Caco-2 (cell line): ENCODE data around the gene PNLIPRP2. TPM values are rescaled to one million over a fixed set of nuclear protein-coding genes. Genes with fewer than 3 reads are reported as not detected.

ENCODE experiments used
- BruUV-seq: library from RNA; stranded (reverse); fragments of 400-500 nt; replicated peaks from 2 replicates; lab custom pipeline; 2021; lab: Mats Ljungman, UMichigan
- CTCF ChIA-PET: fragments of 300-600 bp; sonication (Branson Sonifier 250); formaldehyde crosslinking; loops from one replicate; lab custom pipeline; 2022; ENCODE audit warnings: antibody characterized with exemption; lab: Charles Lee
- POLR2A ChIA-PET: fragments of 300-600 bp; sonication (Branson Sonifier 250); formaldehyde crosslinking; loops from one replicate; lab custom pipeline; 2022; ENCODE audit warnings: antibody characterized with exemption; lab: Charles Lee
- DNase-seq, 2 experiments: peaks; one replicate each; pipeline versions ENCODE4 v3.0.0 to v3.0.0-alpha.2; 2020 to 2022
- H3K27me3 ChIP-seq: replicated peaks from 2 replicates; pipeline ENCODE4 v1.6.0; 2011; ENCODE audit warnings: low read length; ENCODE audit not compliant: control insufficient read depth, insufficient read depth
- H3K36me3 ChIP-seq: 2 replicates; pipeline ENCODE4 v1.5.1; 2011; ENCODE audit warnings: low read length; ENCODE audit not compliant: control insufficient read depth, insufficient read depth
- H3K4me1 ChIP-seq: fragments of 250-450 bp; sonication (Bioruptor Pico); 2 replicates; pipeline ENCODE4 v1.5.1; 2020; ENCODE audit warnings: mild to moderate bottlenecking
- H3K4me3 ChIP-seq: 2 replicates; pipeline ENCODE4 v1.5.1; 2011; ENCODE audit warnings: low read depth, mild to moderate bottlenecking, control low read depth, low read length
- H3K9me3 ChIP-seq: fragments of 250-450 bp; sonication (Bioruptor Pico); 2 replicates; pipeline ENCODE4 v1.5.1; 2020; ENCODE audit warnings: mild to moderate bottlenecking, moderate library complexity
- H3K27ac Mint-ChIP-seq: one replicate; pipeline ENCODE4 v1.8.0; 2022; ENCODE audit warnings: mixed read lengths; ENCODE audit not compliant: unreplicated experiment
- H3K27me3 Mint-ChIP-seq: one replicate; pipeline ENCODE4 v1.8.0; 2022; ENCODE audit warnings: mixed read lengths; ENCODE audit not compliant: insufficient read depth, unreplicated experiment
- H3K36me3 Mint-ChIP-seq: one replicate; pipeline ENCODE4 v1.8.0; 2022; ENCODE audit warnings: mild to moderate bottlenecking, mixed read lengths; ENCODE audit not compliant: insufficient read depth, unreplicated experiment
- H3K4me1 Mint-ChIP-seq: one replicate; pipeline ENCODE4 v1.8.0; 2022; ENCODE audit warnings: low read depth, mixed read lengths; ENCODE audit not compliant: unreplicated experiment
- H3K4me3 Mint-ChIP-seq: one replicate; pipeline ENCODE4 v1.8.0; 2022; ENCODE audit warnings: mild to moderate bottlenecking, moderate library complexity, mixed read lengths; ENCODE audit not compliant: unreplicated experiment
- H3K9me3 Mint-ChIP-seq: one replicate; pipeline ENCODE4 v1.8.0; 2022; ENCODE audit warnings: mixed read lengths; ENCODE audit not compliant: unreplicated experiment
- intact Hi-C: fragments of 100-400 bp; cut with micrococcal nuclease; formaldehyde crosslinking; loops from one replicate; pipeline ENCODE4 v1.10.0; 2022; ENCODE audit not compliant: unreplicated experiment
- total RNA-seq: library from RNA; stranded (reverse); gene quantifications from 2 replicates; pipeline ENCODE4 v1.2.3, GENCODE V29; 2022
- TF ChIP-seq, protein P1 (sequence below), 2 experiments: fragments of 200-600 bp in 1 of 2; IDR thresholded peaks; 1 replicate in 1 of 2; 2 replicates in 1 of 2; pipeline versions ENCODE4 v1.5.1 to v1.8.0; 2011 to 2022; ENCODE audit warnings: antibody characterized with exemption in 1 of 2, control low read depth in 1 of 2, inconsistent platforms in 1 of 2, low read depth in 1 of 2, low read length in 1 of 2, mild to moderate bottlenecking in 1 of 2, moderate library complexity in 1 of 2; ENCODE audit not compliant: insufficient read depth in 1 of 2, severe bottlenecking in 1 of 2, unreplicated experiment in 1 of 2

Gene PNLIPRP2
- total RNA-seq, 1 experiment from 2014 or later = 1.00 TPM

DNA sequence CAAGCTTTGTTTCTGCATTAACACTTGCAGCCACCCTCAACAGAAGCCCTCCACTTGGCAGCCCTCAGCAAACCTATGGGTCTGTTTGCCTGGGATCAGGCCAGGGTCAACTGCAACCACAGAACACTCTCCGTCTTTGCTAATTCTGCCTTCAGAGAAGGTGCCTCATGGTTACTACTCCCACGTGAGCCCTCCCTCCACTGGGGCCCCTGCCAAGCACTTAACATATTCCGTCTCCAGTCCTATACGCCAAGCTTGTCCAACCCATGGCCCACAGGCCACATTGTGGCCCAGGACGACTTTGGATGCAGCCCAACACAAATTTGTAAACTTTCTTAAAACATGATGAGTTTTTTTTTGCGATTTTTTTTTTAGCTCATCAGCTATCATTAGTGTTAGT, 66.9 kb downstream of the PNLIPRP2 start:
- H3K4me1 Mint-ChIP-seq = no peaks in the 10 kb centered on the region
- BruUV-seq = no TSS peak
- no peak overlapping the region for H3K4me3 Mint-ChIP-seq
- no peaks in the 10 kb centered on the region for H3K27me3 ChIP-seq
- H3K9me3 Mint-ChIP-seq = no peaks in the 10 kb centered on the region
- no peaks in the 10 kb centered on the region; the same call in 1 of the 2 replicates for H3K36me3 ChIP-seq
- POLR2A ChIA-PET = no interaction called here
- H3K36me3 Mint-ChIP-seq = peaks cover 13% of the 10 kb centered on the region
- no peaks in the 10 kb centered on the region for H3K9me3 ChIP-seq
- intact Hi-C loops = no loop called here
- no peak overlapping the region for H3K4me3 ChIP-seq
- H3K4me1 ChIP-seq = no peaks in the 10 kb centered on the region
- no peak overlapping the region for H3K27ac Mint-ChIP-seq
- no peak for DNase-seq
- TF ChIP-seq, protein P1, sequence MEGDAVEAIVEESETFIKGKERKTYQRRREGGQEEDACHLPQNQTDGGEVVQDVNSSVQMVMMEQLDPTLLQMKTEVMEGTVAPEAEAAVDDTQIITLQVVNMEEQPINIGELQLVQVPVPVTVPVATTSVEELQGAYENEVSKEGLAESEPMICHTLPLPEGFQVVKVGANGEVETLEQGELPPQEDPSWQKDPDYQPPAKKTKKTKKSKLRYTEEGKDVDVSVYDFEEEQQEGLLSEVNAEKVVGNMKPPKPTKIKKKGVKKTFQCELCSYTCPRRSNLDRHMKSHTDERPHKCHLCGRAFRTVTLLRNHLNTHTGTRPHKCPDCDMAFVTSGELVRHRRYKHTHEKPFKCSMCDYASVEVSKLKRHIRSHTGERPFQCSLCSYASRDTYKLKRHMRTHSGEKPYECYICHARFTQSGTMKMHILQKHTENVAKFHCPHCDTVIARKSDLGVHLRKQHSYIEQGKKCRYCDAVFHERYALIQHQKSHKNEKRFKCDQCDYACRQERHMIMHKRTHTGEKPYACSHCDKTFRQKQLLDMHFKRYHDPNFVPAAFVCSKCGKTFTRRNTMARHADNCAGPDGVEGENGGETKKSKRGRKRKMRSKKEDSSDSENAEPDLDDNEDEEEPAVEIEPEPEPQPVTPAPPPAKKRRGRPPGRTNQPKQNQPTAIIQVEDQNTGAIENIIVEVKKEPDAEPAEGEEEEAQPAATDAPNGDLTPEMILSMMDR (IDR thresholded peaks at IDR 0.05; ENCODE audit: insufficient read depth in 1 of 2, low read depth in 1 of 2, low read length in 1 of 2, severe bottlenecking in 1 of 2, unreplicated experiment in 1 of 2) = no peak
- H3K27me3 Mint-ChIP-seq = no peaks in the 10 kb centered on the region
- CTCF ChIA-PET = no interaction called here

DNA sequence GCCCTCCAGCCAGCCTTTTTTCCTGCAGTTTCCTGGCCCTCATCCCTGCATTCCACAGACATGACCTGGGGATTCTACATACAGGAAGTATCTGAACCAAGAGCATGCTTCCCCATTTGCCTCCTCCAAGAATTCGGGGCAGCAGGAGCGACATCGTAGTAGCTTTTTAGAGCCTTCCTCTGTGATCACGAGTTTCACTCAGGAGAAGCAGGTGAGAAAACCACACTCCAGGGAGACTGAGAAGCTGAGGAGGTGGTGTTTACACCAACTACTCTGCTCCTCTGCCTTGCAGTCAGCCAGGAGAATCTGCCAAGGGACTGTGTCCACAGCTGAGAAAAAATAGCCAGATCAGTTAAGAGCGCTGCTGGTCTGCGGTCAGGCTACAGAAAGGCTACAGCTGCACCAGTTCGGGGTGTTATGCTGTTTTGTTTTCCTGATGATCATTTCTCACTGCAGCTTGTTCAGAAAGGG, 67.5 kb downstream of the PNLIPRP2 start:
- Mint-ChIP-seq H3K27ac (no peak overlapping the region), H3K4me3 (no peak overlapping the region), H3K9me3 (no peaks in the 10 kb centered on the region), H3K4me1 (no peaks in the 10 kb centered on the region), H3K27me3 (no peaks in the 10 kb centered on the region), H3K36me3 (peaks cover 8% of the 10 kb centered on the region)
- no TSS peak for BruUV-seq
- CTCF ChIA-PET = no interaction called here
- TF ChIP-seq, protein P1 (IDR thresholded peaks at IDR 0.05; ENCODE audit: insufficient read depth in 1 of 2, low read depth in 1 of 2, low read length in 1 of 2, severe bottlenecking in 1 of 2, unreplicated experiment in 1 of 2) = no peak
- H3K36me3 ChIP-seq = peaks cover 1% of the 10 kb centered on the region
- H3K9me3 ChIP-seq = no peaks in the 10 kb centered on the region
- no peaks in the 10 kb centered on the region for H3K27me3 ChIP-seq
- no peak overlapping the region for H3K4me3 ChIP-seq
- no peaks in the 10 kb centered on the region for H3K4me1 ChIP-seq
- DNase-seq = no peak
- intact Hi-C loops = no loop called here
- POLR2A ChIA-PET = no interaction called here

DNA sequence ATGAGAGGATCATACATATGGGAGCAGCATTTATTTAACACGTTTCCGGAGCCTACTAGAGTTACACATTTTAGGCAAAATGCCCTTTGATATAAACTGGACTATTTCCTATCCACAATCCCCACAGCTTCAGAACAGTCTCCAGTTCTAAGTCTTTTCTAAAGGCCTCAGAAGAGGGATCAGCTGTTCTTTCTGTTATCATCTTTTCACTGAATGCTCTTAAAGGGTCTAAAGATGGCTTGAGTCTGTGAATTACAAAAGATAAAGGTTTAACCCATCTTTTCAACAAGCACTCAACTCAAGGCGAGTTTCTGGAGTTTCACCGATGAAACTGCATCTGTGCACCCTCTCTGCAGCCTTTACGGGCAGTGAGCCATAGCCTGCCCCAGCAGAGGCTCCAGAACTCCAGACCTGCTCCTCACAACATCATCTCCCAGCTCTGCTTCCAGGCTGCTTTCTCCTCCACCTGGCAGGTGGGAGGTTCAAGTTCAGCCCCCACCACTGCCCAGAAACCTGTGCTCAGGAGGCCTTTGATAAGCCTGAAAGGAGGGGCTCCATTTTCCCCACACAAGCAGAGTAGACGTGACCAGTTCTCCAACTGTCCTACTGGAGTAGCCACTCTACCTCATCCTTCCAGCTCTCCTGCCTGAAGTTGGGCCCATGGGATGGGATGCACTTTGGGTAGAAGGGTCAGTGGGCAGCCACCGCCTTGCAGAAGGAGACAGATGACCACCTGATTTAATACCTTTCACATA, 68.2 kb downstream of the PNLIPRP2 start:
- 0 out of 2 replicates have a peak, but pooled peaks cover 4% of the 10 kb centered on the region for H3K4me1 ChIP-seq
- H3K9me3 Mint-ChIP-seq = no peaks in the 10 kb centered on the region
- no peaks in the 10 kb centered on the region for H3K4me1 Mint-ChIP-seq
- TF ChIP-seq, protein P1 (IDR thresholded peaks at IDR 0.05; ENCODE audit: insufficient read depth in 1 of 2, low read depth in 1 of 2, low read length in 1 of 2, severe bottlenecking in 1 of 2, unreplicated experiment in 1 of 2) = no peak
- intact Hi-C loops = no loop called here
- ChIA-PET CTCF (no interaction called here), POLR2A (no interaction called here)
- BruUV-seq = no TSS peak
- H3K4me3 Mint-ChIP-seq = no peak overlapping the region
- peaks cover 8% of the 10 kb centered on the region for H3K36me3 Mint-ChIP-seq
- H3K27ac Mint-ChIP-seq = no peak overlapping the region
- no peaks in the 10 kb centered on the region for H3K27me3 ChIP-seq
- no peaks in the 10 kb centered on the region for H3K27me3 Mint-ChIP-seq
- DNase-seq = no peak
- no peak overlapping the region for H3K4me3 ChIP-seq
- H3K9me3 ChIP-seq = no peaks in the 10 kb centered on the region
- peaks cover 1% of the 10 kb centered on the region for H3K36me3 ChIP-seq
